ENCODE results near the gene RNF152.

The RNF152 gene

GRCh38 chr18:61861372-61861771 is 31.4 kb downstream of the RNF152 start:
- no peak overlapping the region for H3K9ac ChIP-seq (ENCODE audit: low read depth, low read length)
- no peaks in the 10 kb centered on the region for H3K4me1 ChIP-seq (ENCODE audit: control insufficient read depth, insufficient read depth, low read length)

GRCh38 chr18:61860302-61860701 is 32.5 kb downstream of the RNF152 start:
- H3K4me1 ChIP-seq (ENCODE audit: control insufficient read depth, insufficient read depth, low read length) = no peaks in the 10 kb centered on the region
- no peak overlapping the region for H3K9ac ChIP-seq (ENCODE audit: low read depth, low read length)
- H3K4me3 ChIP-seq (ENCODE audit: low read depth, low read length) = no peak overlapping the region
- H3K36me3 ChIP-seq (ENCODE audit: control insufficient read depth, insufficient read depth, low read length) = no peaks in the 10 kb centered on the region
- no peaks in the 10 kb centered on the region for H3K9me3 ChIP-seq (ENCODE audit: control insufficient read depth, insufficient read depth, low read length)
- H3K27me3 ChIP-seq (ENCODE audit: control insufficient read depth, insufficient read depth, low read length) = no peaks in the 10 kb centered on the region

More at GRCh38 chr18:61861372-61861771, 31.4 kb downstream of the RNF152 start:
- Histone ChIP-seq H3K27me3 (ENCODE audit: control insufficient read depth, insufficient read depth, low read length) (no peaks in the 10 kb centered on the region), H3K36me3 (ENCODE audit: control insufficient read depth, insufficient read depth, low read length) (no peaks in the 10 kb centered on the region), H3K4me3 (ENCODE audit: low read depth, low read length) (no peak overlapping the region), H3K9me3 (ENCODE audit: control insufficient read depth, insufficient read depth, low read length) (no peaks in the 10 kb centered on the region)

- no peaks in the 10 kb centered on the region for H3K36me3 ChIP-seq (ENCODE audit: control insufficient read depth, insufficient read depth, low read length)
- no peak overlapping the region for H3K9ac ChIP-seq (ENCODE audit: low read depth, low read length)
- H3K27me3 ChIP-seq (ENCODE audit: control insufficient read depth, insufficient read depth, low read length) = no peaks in the 10 kb centered on the region
- H3K4me1 ChIP-seq (ENCODE audit: control insufficient read depth, insufficient read depth, low read length) = no peaks in the 10 kb centered on the region
- no peaks in the 10 kb centered on the region for H3K9me3 ChIP-seq (ENCODE audit: control insufficient read depth, insufficient read depth, low read length)
- no peak overlapping the region for H3K4me3 ChIP-seq (ENCODE audit: low read depth, low read length)
These were observed 33.7 kb downstream of the RNF152 start for GRCh38 chr18:61859113-61859512.

- no peak overlapping the region for H3K9ac ChIP-seq (ENCODE audit: low read depth, low read length)
- no peak overlapping the region for H3K4me3 ChIP-seq (ENCODE audit: low read depth, low read length)
- no peaks in the 10 kb centered on the region for H3K9me3 ChIP-seq (ENCODE audit: control insufficient read depth, insufficient read depth, low read length)
- H3K4me1 ChIP-seq (ENCODE audit: control insufficient read depth, insufficient read depth, low read length) = peaks cover 2% of the 10 kb centered on the region
- H3K27me3 ChIP-seq (ENCODE audit: control insufficient read depth, insufficient read depth, low read length) = no peaks in the 10 kb centered on the region
- H3K36me3 ChIP-seq (ENCODE audit: control insufficient read depth, insufficient read depth, low read length) = no peaks in the 10 kb centered on the region
These were observed 36.1 kb downstream of the RNF152 start for GRCh38 chr18:61856678-61857077.

GRCh38 chr18:61855449-61856378 is 37.1 kb downstream of the RNF152 start:
- Histone ChIP-seq H3K9ac (ENCODE audit: low read depth, low read length) (no peak overlapping the region), H3K4me1 (ENCODE audit: control insufficient read depth, insufficient read depth, low read length) (peaks cover 2% of the 10 kb centered on the region), H3K36me3 (ENCODE audit: control insufficient read depth, insufficient read depth, low read length) (no peaks in the 10 kb centered on the region), H3K9me3 (ENCODE audit: control insufficient read depth, insufficient read depth, low read length) (no peaks in the 10 kb centered on the region), H3K27me3 (ENCODE audit: control insufficient read depth, insufficient read depth, low read length) (no peaks in the 10 kb centered on the region), H3K4me3 (ENCODE audit: low read depth, low read length) (no peak overlapping the region)

GRCh38 chr18:61854578-61855448 is 38.0 kb downstream of the RNF152 start:
- H3K9ac ChIP-seq (ENCODE audit: low read depth, low read length) = no peak overlapping the region
- H3K9me3 ChIP-seq (ENCODE audit: control insufficient read depth, insufficient read depth, low read length) = no peaks in the 10 kb centered on the region
- H3K4me1 ChIP-seq (ENCODE audit: control insufficient read depth, insufficient read depth, low read length) = peaks cover 2% of the 10 kb centered on the region
- H3K4me3 ChIP-seq (ENCODE audit: low read depth, low read length) = no peak overlapping the region
- H3K27me3 ChIP-seq (ENCODE audit: control insufficient read depth, insufficient read depth, low read length) = no peaks in the 10 kb centered on the region
- H3K36me3 ChIP-seq (ENCODE audit: control insufficient read depth, insufficient read depth, low read length) = no peaks in the 10 kb centered on the region

- H3K36me3 ChIP-seq (ENCODE audit: control insufficient read depth, insufficient read depth, low read length) = no peaks in the 10 kb centered on the region
- H3K27me3 ChIP-seq (ENCODE audit: control insufficient read depth, insufficient read depth, low read length) = no peaks in the 10 kb centered on the region
- H3K9me3 ChIP-seq (ENCODE audit: control insufficient read depth, insufficient read depth, low read length) = no peaks in the 10 kb centered on the region
- H3K4me3 ChIP-seq (ENCODE audit: low read depth, low read length) = no peak overlapping the region
- peaks cover 2% of the 10 kb centered on the region for H3K4me1 ChIP-seq (ENCODE audit: control insufficient read depth, insufficient read depth, low read length)
- H3K9ac ChIP-seq (ENCODE audit: low read depth, low read length) = no peak overlapping the region
These were observed 39.0 kb downstream of the RNF152 start for GRCh38 chr18:61853855-61854254.

GRCh38 chr18:61852496-61852895 is 40.3 kb downstream of the RNF152 start:
- Histone ChIP-seq H3K27me3 (ENCODE audit: control insufficient read depth, insufficient read depth, low read length) (no peaks in the 10 kb centered on the region), H3K9ac (ENCODE audit: low read depth, low read length) (no peak overlapping the region), H3K4me1 (ENCODE audit: control insufficient read depth, insufficient read depth, low read length) (peaks cover 2% of the 10 kb centered on the region), H3K36me3 (ENCODE audit: control insufficient read depth, insufficient read depth, low read length) (no peaks in the 10 kb centered on the region), H3K4me3 (ENCODE audit: low read depth, low read length) (no peak overlapping the region), H3K9me3 (ENCODE audit: control insufficient read depth, insufficient read depth, low read length) (no peaks in the 10 kb centered on the region)

- no peak overlapping the region for H3K4me3 ChIP-seq (ENCODE audit: low read depth, low read length)
- H3K36me3 ChIP-seq (ENCODE audit: control insufficient read depth, insufficient read depth, low read length) = no peaks in the 10 kb centered on the region
- H3K9me3 ChIP-seq (ENCODE audit: control insufficient read depth, insufficient read depth, low read length) = no peaks in the 10 kb centered on the region
- H3K4me1 ChIP-seq (ENCODE audit: control insufficient read depth, insufficient read depth, low read length) = peaks cover 2% of the 10 kb centered on the region
- no peaks in the 10 kb centered on the region for H3K27me3 ChIP-seq (ENCODE audit: control insufficient read depth, insufficient read depth, low read length)
- H3K9ac ChIP-seq (ENCODE audit: low read depth, low read length) = no peak overlapping the region
These were observed 40.8 kb downstream of the RNF152 start for GRCh38 chr18:61851940-61852451.

- peaks cover 2% of the 10 kb centered on the region for H3K4me1 ChIP-seq (ENCODE audit: control insufficient read depth, insufficient read depth, low read length)
- H3K27me3 ChIP-seq (ENCODE audit: control insufficient read depth, insufficient read depth, low read length) = no peaks in the 10 kb centered on the region
These were observed 41.5 kb downstream of the RNF152 start for GRCh38 chr18:61851279-61851678.

GRCh38 chr18:61850756-61851155 is 42.1 kb downstream of the RNF152 start:
- no peak overlapping the region for H3K4me3 ChIP-seq (ENCODE audit: low read depth, low read length)
- H3K9ac ChIP-seq (ENCODE audit: low read depth, low read length) = no peak overlapping the region
- H3K4me1 ChIP-seq (ENCODE audit: control insufficient read depth, insufficient read depth, low read length) = peaks cover 2% of the 10 kb centered on the region
- H3K36me3 ChIP-seq (ENCODE audit: control insufficient read depth, insufficient read depth, low read length) = no peaks in the 10 kb centered on the region
- H3K27me3 ChIP-seq (ENCODE audit: control insufficient read depth, insufficient read depth, low read length) = no peaks in the 10 kb centered on the region
- H3K9me3 ChIP-seq (ENCODE audit: control insufficient read depth, insufficient read depth, low read length) = no peaks in the 10 kb centered on the region

More at GRCh38 chr18:61851279-61851678, 41.5 kb downstream of the RNF152 start:
- Histone ChIP-seq H3K4me3 (ENCODE audit: low read depth, low read length) (no peak overlapping the region), H3K36me3 (ENCODE audit: control insufficient read depth, insufficient read depth, low read length) (no peaks in the 10 kb centered on the region), H3K9ac (ENCODE audit: low read depth, low read length) (no peak overlapping the region), H3K9me3 (ENCODE audit: control insufficient read depth, insufficient read depth, low read length) (no peaks in the 10 kb centered on the region)

All from iPS-15b (cell line).